ENCODE data around the gene PLIN5. TPM values are rescaled to one million over a fixed set of nuclear protein-coding genes. Genes with fewer than 3 reads are reported as not detected.

The PLIN5 gene
- polyA plus RNA-seq, 3 donors: 38.2 to 205 (median 66.1) TPM

- no peak overlapping the region for H3K27ac ChIP-seq (ENCODE audit: low read depth, low read length)
- WGBS, 3 donors: 84 to 87% (median 84%) methylated on average over 17 to 25 of the region's 25 CpGs
These were observed 33.3 kb downstream of the PLIN5 start for GRCh38 chr19:4501691-4502090.

GRCh38 chr19:4500841-4501591 is 34.0 kb downstream of the PLIN5 start:
- WGBS, 3 donors: 89 to 92% (median 91%) methylated on average over 27 to 29 of the region's 29 CpGs
- no peak overlapping the region for H3K27ac ChIP-seq (ENCODE audit: low read depth, low read length)

DNA sequence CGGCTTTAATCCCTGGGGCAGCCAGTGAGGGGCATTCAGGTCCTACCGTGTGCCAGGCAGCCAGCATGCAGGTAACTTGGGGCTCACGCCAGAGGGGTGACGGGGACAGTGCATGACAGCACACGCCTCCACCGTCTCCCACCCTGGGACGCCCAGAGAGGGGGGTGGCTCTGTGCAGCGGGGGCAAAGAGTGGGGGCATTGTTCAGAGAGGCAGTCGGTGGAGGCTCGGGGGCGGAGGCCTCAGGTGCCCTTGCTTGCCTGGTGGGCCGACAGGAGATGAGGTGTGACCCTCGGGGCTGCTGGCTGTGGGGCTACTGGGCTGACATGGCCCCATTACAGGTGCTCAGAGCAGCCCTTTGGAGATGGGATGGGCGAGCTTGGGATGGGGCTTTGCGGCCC is 35.2 kb downstream of the PLIN5 start:
- 92 to 95% (median 95%) methylated on average over 15 of the region's 15 CpGs for WGBS, 3 donors
- no peak overlapping the region for H3K27ac ChIP-seq (ENCODE audit: low read depth, low read length)

DNA sequence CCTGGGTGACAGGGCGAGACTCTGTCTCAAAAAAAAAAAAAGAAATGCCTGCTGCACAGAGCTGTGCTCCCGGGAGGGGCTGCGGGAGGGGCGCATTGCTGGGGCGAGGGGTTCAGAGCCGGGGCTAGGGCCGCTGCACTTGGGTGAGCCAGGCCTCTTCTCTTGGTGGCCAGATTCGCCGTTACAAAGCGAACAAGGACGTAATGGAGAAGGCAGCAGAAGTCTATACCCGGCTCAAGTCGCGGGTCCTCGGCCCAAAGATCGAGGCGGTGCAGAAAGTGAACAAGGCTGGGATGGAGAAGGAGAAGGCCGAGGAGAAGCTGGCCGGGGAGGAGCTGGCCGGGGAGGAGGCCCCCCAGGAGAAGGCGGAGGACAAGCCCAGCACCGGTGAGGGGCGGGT is 35.7 kb downstream of the PLIN5 start:
- no peak overlapping the region for H3K27ac ChIP-seq (ENCODE audit: low read depth, low read length)
- WGBS, 3 donors: 96 to 98% (median 96%) methylated on average over 22 to 23 of the region's 23 CpGs

- no peak overlapping the region for H3K27ac ChIP-seq (ENCODE audit: low read depth, low read length)
- WGBS, 3 donors: 94 to 98% (median 97%) methylated on average over 10 to 12 of the region's 12 CpGs
These were observed 36.3 kb downstream of the PLIN5 start for GRCh38 chr19:4498694-4499093.

DNA sequence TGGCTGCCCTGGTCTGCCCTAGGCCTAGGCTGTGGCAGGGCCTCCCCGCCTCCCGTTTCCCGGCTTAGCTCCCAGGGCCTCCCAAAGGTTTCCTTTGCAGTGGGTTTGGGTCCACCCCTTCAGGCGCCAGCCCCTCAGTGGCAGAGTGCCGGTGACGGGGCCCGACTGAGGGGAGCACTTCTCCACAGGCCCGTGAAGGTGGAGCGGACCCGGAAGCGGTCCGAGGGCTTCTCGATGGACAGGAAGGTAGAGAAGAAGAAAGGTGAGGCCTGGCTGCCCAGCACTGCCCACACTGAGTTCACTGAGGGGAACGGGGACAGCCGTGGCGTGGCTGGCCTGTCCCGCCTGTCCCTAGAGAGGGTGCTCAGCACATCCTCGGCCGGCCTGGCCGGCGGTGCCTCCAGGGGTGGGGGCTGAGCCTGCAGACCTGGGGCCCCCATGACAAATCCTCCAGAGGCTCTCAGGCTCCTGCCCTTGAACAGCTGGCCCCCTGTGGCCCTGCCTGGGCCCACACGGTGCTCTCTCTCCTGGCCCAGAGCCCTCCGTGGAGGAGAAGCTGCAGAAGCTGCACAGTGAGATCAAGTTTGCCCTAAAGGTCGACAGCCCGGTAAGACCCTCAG is 37.1 kb downstream of the PLIN5 start:
- no peak overlapping the region for H3K27ac ChIP-seq (ENCODE audit: low read depth, low read length)
- WGBS, 3 donors: 88 to 92% (median 89%) methylated on average over 24 to 25 of the region's 25 CpGs

GRCh38 chr19:4496304-4496703 is 38.7 kb downstream of the PLIN5 start:
- WGBS, 3 donors: 87 to 89% (median 89%) methylated on average over 15 to 18 of the region's 18 CpGs
- H3K27ac ChIP-seq (ENCODE audit: low read depth, low read length): no peak overlapping the region

- 84 to 94% (median 90%) methylated on average over 12 of the region's 12 CpGs for WGBS, 3 donors
- H3K27ac ChIP-seq (ENCODE audit: low read depth, low read length): no peak overlapping the region
These were observed 39.6 kb downstream of the PLIN5 start for GRCh38 chr19:4495471-4495870.

DNA sequence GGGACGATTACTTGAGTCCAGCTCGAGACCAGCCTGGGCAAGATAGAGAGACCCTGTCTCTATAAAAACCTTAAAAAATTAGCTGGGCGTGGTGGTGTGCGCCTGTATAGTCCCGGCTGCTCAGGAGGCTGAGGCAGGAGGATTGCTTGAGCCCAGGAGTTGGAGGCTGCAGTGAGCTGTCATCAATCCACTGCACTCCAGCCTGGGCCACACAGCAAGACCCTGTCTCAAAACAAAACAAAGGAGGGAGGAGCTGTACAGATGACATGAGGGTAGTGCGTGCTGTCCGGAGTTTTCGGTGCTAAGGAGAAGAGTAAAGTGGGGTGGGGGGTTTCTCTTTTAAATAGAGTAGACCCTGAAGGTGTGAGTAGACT is 40.3 kb downstream of the PLIN5 start:
- 95 to 96% (median 96%) methylated on average over 8 of the region's 8 CpGs for WGBS, 3 donors
- no peak overlapping the region for H3K27ac ChIP-seq (ENCODE audit: low read depth, low read length)

- 95 to 97% (median 96%) methylated on average over 60 to 61 of the region's 61 CpGs for WGBS, 3 donors
- H3K27ac ChIP-seq (ENCODE audit: low read depth, low read length): no peak overlapping the region
These were observed 40.9 kb downstream of the PLIN5 start for GRCh38 chr19:4493929-4494690.

DNA sequence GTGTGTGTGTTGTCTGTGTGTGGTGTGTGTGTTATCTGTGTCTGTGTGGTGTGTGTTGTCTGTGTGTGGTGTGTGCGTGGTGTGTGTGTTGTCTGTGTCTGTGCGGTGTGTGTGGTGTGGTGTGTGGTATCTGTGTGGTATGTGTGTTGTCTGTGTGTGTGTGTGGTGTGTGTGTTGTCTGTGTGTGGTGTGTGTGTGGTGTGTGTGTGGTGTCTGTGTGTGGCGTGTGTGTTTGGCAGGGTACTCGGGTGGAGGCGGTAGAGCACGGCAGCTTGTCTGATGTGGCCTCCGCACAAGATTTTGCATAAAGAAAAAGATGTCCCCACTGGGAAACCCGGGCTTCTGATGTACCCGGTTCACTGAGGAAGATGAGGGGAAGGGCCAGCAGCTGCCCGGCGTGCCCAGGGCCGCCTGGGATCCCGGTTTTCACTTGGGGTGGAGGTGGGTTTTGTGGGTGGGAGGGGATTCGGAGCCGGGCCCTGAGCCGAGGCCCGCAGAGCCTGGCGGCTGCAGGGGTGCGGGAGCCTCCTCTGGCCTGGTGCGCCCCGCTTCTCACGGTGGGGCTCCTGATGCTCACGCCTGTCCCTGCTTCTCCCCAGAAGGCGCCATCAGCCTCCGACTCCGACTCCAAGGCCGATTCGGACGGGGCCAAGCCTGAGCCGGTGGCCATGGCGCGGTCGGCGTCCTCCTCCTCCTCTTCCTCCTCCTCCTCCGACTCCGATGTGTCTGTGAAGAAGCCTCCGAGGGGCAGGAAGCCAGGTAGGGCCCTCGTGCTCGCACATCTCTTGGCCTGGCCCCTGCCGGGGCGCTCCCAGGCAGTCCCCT is 41.7 kb downstream of the PLIN5 start:
- no peak overlapping the region for H3K27ac ChIP-seq (ENCODE audit: low read depth, low read length)
- 93 to 95% (median 95%) methylated on average over 32 to 41 of the region's 41 CpGs for WGBS, 3 donors

- H3K27ac ChIP-seq (ENCODE audit: low read depth, low read length): no peak overlapping the region
- 91 to 96% (median 92%) methylated on average over 3 of the region's 3 CpGs for whole genome bisulfite sequencing, 3 donors
These were observed 42.5 kb downstream of the PLIN5 start for GRCh38 chr19:4492337-4493103.

DNA sequence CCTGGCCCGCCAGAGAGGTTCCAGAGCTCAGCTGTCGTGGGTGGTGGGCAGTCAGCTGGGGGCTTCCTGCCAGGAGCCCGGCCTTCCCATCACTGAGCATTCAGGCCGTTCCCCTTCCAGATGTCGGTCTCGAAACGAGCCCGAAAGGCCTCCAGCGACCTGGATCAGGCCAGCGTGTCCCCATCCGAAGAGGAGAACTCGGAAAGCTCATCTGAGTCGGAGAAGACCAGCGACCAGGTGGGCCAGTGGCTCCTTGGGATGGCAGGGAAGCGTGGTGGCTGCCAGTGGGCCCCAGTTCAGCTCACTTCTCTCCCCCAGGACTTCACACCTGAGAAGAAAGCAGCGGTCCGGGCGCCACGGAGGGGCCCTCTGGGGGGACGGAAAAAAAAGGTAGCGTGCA is 43.6 kb downstream of the PLIN5 start:
- H3K27ac ChIP-seq (ENCODE audit: low read depth, low read length): no peak overlapping the region
- WGBS, 3 donors: 97 to 98% (median 97%) methylated on average over 20 to 21 of the region's 21 CpGs

DNA sequence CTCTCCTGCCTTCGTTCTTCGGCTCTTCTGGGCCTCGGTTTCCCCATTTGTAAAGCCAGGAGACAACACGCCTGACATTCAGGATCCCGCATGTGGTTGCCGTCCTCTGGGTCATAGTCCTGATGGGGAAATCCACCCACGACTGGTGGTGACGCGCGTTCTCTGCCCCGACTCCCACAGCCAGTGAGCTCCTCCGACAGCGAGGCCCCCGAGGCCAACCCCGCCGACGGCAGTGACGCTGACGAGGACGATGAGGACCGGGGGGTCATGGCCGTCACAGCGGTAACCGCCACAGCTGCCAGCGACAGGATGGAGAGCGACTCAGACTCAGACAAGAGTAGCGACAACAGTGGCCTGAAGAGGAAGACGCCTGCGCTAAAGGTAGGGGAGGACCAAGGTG is 46.5 kb downstream of the PLIN5 start:
- whole genome bisulfite sequencing, 3 donors: 92 to 95% (median 95%) methylated on average over 29 of the region's 29 CpGs
- H3K27ac ChIP-seq (ENCODE audit: low read depth, low read length): no peak overlapping the region

DNA sequence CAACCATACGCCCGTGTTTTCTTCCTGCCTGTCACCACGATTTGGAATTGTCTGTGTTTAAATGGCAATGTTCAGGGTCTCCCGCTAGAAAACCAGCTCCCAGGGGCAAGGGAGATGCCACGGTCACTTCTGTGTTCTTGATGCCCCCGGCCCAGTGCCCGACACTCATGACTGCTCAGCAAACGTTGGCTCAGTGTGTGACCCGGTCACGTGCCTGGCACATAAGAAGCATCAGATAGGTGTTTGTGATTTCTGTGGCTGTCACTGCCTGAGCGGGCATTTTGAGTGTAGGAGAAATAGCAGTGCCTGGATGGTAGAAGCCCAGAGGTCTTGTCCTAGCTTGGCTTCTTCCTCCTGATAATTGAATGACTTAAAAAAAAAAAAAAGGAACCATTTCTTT is 47.5 kb downstream of the PLIN5 start:
- H3K27ac ChIP-seq (ENCODE audit: low read depth, low read length): no peak overlapping the region
- 85 to 90% (median 88%) methylated on average over 11 of the region's 11 CpGs for WGBS, 3 donors

- 90 to 93% (median 91%) methylated on average over 19 of the region's 19 CpGs for WGBS, 3 donors
- H3K27ac ChIP-seq (ENCODE audit: low read depth, low read length): no peak overlapping the region
These were observed 51.6 kb downstream of the PLIN5 start for GRCh38 chr19:4483385-4483784.

GRCh38 chr19:4482721-4483364 is 52.2 kb downstream of the PLIN5 start:
- no peak overlapping the region for H3K27ac ChIP-seq (ENCODE audit: low read depth, low read length)
- WGBS, 3 donors: 92 to 95% (median 93%) methylated on average over 35 of the region's 35 CpGs

Measured in adipose tissue (tissue), 3 donors.